ENCODE data around the gene NDUFAF7. TPM values are rescaled to one million over a fixed set of nuclear protein-coding genes. Genes with fewer than 3 reads are reported as not detected.

NDUFAF7 gene
- total RNA-seq, 3 donors from 2014 or later: 16.4 to 22.1 (median 17.9) TPM

DNA sequence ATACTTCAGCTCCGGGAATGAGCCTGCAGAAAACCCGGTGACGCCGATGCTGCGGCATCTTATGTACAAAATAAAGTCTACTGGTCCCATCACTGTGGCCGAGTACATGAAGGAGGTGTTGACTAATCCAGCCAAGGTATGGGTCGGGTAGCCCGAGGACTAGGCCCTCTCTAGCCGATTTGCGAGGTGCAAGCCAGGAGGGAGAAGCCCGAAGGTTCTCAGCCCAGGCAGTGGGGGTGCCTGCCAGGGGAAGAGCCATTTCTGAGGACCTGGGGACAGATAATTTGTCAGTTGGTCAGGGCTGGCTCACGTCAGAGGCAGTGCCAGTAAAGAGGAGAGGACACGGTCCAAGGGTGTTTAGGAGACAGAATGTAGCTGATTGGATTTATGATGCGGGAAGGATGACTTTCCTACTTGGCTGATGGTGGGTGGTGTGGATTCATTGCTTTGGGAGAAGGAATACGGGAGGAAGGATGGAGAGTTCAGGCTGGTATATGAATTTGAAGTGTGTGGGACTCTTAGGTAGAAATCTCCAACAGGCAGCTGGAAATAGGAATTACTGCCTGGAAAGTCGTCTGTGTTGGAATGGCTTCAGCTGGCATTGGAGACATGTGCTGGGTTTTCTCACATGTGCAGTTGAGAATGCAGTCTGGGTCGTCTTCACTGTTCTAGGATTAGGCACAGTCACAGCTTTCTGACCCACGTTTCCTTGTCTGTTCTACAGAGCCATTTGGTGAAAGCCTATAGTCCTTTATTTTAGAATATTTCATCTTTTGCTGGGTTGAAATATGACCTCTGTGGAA lies 874 bp downstream of the NDUFAF7 start:
- Mint-ChIP-seq H3K27me3 (ENCODE audit: low read depth) (no peaks in the 10 kb centered on the region), H3K4me3 (no peak overlapping the region), H3K9me3 (no peaks in the 10 kb centered on the region), H3K36me3 (ENCODE audit: insufficient read depth) (peaks cover 26% of the 10 kb centered on the region), H3K4me1 (ENCODE audit: low read depth) (peaks cover 34% of the 10 kb centered on the region)
- no peak for DNase-seq
- ATAC-seq: peak; percentile 0 to 10

DNA sequence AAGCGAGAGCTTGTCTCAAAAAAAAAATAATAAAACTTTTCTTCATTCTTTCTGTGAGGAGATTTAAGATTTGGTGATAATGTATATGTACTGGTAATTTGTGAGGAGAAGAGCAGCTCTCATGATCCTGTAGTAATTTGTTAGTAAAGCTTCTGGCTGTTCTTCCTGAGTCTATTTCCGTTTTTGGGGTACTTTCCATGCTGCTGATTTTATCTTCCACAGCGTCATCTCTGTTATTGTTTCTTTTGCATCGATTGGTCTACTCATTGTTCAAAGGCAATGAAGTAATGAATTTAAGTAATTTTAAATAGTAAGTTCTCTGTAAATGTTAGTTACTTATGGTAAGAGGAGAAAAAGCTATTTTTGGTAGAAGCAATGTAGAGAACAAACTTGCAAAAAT lies 12.0 kb downstream of the NDUFAF7 start:
- H3K4me3 Mint-ChIP-seq: no peak overlapping the region
- H3K9me3 Mint-ChIP-seq: no peaks in the 10 kb centered on the region
- H3K36me3 Mint-ChIP-seq (ENCODE audit: insufficient read depth): peaks cover 49% of the 10 kb centered on the region
- peaks cover 23% of the 10 kb centered on the region for H3K4me1 Mint-ChIP-seq (ENCODE audit: low read depth)
- ATAC-seq: no peak
- no peak for DNase-seq
- H3K27me3 Mint-ChIP-seq (ENCODE audit: low read depth): no peaks in the 10 kb centered on the region

GRCh38 chr2:37244017-37244416 lies 12.6 kb downstream of the NDUFAF7 start:
- peaks cover 23% of the 10 kb centered on the region for H3K4me1 Mint-ChIP-seq (ENCODE audit: low read depth)
- no peaks in the 10 kb centered on the region for H3K27me3 Mint-ChIP-seq (ENCODE audit: low read depth)
- H3K9me3 Mint-ChIP-seq: no peaks in the 10 kb centered on the region
- ATAC-seq: peak; percentile 87 to 92
- no peak for DNase-seq
- no peak overlapping the region for H3K4me3 Mint-ChIP-seq
- H3K36me3 Mint-ChIP-seq (ENCODE audit: insufficient read depth): peaks cover 50% of the 10 kb centered on the region

- H3K4me3 Mint-ChIP-seq: no peak overlapping the region
- H3K27me3 Mint-ChIP-seq (ENCODE audit: low read depth): no peaks in the 10 kb centered on the region
- H3K4me1 Mint-ChIP-seq (ENCODE audit: low read depth): peaks cover 23% of the 10 kb centered on the region
- ATAC-seq (no peak), DNase-seq (no peak)
- peaks cover 56% of the 10 kb centered on the region for H3K36me3 Mint-ChIP-seq (ENCODE audit: insufficient read depth)
- no peaks in the 10 kb centered on the region for H3K9me3 Mint-ChIP-seq
Observed at GRCh38 chr2:37244755-37245154, 13.3 kb downstream of the NDUFAF7 start.

DNA sequence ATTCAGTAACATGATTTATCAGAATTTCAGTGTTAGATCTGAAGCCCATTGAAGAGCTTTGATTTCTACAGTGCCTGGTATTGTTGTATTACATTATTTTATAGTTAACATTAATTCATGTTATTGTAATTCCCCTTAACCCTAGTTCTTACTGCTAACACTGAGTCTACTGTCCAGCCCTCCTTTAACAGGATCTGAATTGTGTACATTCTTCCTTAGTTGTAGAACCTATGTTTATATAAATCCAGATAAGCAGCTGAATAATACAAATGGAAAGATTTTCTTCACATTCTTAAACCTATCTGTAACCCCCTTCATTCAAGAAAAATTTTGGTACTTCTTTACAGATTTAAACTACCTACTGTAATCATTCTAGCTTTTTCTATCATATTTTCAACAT lies 14.7 kb downstream of the NDUFAF7 start:
- Mint-ChIP-seq H3K36me3 (ENCODE audit: insufficient read depth) (peaks cover 51% of the 10 kb centered on the region), H3K4me1 (ENCODE audit: low read depth) (peaks cover 18% of the 10 kb centered on the region)
- ATAC-seq: no peak

GRCh38 chr2:37250869-37251740 lies 19.6 kb downstream of the NDUFAF7 start:
- no peaks in the 10 kb centered on the region for H3K9me3 Mint-ChIP-seq
- peaks cover 50% of the 10 kb centered on the region for H3K36me3 Mint-ChIP-seq (ENCODE audit: insufficient read depth)
- ATAC-seq: no peak

More for the DNA sequence above, 14.7 kb downstream of the NDUFAF7 start:
- DNase-seq: no peak
- H3K9me3 Mint-ChIP-seq: no peaks in the 10 kb centered on the region
- no peak overlapping the region for H3K4me3 Mint-ChIP-seq
- no peaks in the 10 kb centered on the region for H3K27me3 Mint-ChIP-seq (ENCODE audit: low read depth)

DNA sequence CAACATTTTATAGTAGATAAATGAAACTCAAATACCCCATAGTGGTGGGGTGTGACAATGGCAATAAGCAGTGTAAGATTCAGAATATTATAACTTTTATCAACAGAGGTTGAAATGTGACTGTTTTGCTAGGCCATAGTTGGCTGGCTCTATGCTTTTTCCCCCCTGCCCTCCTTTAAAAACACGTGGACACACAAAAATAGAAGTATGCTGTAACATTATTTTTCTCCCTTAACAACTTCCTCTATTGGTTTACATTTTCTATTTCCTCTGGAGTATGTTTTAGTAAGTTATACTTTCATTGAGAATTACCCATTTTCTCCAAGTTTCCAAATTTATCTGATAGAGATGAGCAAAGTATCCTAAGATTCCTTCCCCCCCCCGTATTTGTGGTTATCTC lies 31.1 kb downstream of the NDUFAF7 start:
- DNase-seq: no peak
- ATAC-seq: no peak
- H3K27me3 Mint-ChIP-seq (ENCODE audit: low read depth): no peaks in the 10 kb centered on the region
- no peaks in the 10 kb centered on the region for H3K9me3 Mint-ChIP-seq
- H3K4me3 Mint-ChIP-seq: no peak overlapping the region
- peaks cover 17% of the 10 kb centered on the region for H3K36me3 Mint-ChIP-seq (ENCODE audit: insufficient read depth)
- peaks cover under 1% of the 10 kb centered on the region for H3K4me1 Mint-ChIP-seq (ENCODE audit: low read depth)

More at GRCh38 chr2:37250869-37251740, 19.6 kb downstream of the NDUFAF7 start:
- no peaks in the 10 kb centered on the region for H3K27me3 Mint-ChIP-seq (ENCODE audit: low read depth)
- H3K4me1 Mint-ChIP-seq (ENCODE audit: low read depth): peaks cover 2% of the 10 kb centered on the region
- no peak for DNase-seq
- no peak overlapping the region for H3K4me3 Mint-ChIP-seq

GRCh38 chr2:37263839-37264238 lies 32.4 kb downstream of the NDUFAF7 start:
- H3K27me3 Mint-ChIP-seq (ENCODE audit: low read depth): no peaks in the 10 kb centered on the region
- no peak overlapping the region for H3K4me3 Mint-ChIP-seq
- ATAC-seq (no peak), DNase-seq (no peak)
- H3K9me3 Mint-ChIP-seq: no peaks in the 10 kb centered on the region
- H3K4me1 Mint-ChIP-seq (ENCODE audit: low read depth): peaks cover 7% of the 10 kb centered on the region
- peaks cover 25% of the 10 kb centered on the region for H3K36me3 Mint-ChIP-seq (ENCODE audit: insufficient read depth)

GRCh38 chr2:37267685-37268084 lies 36.2 kb downstream of the NDUFAF7 start:
- DNase-seq (no peak), ATAC-seq (peak in 1 of 2 donors; percentile 70)
- no peak overlapping the region for H3K4me3 Mint-ChIP-seq
- H3K27me3 Mint-ChIP-seq (ENCODE audit: low read depth): no peaks in the 10 kb centered on the region
- peaks cover 7% of the 10 kb centered on the region for H3K4me1 Mint-ChIP-seq (ENCODE audit: low read depth)
- H3K36me3 Mint-ChIP-seq (ENCODE audit: insufficient read depth): peaks cover 32% of the 10 kb centered on the region
- no peaks in the 10 kb centered on the region for H3K9me3 Mint-ChIP-seq

DNA sequence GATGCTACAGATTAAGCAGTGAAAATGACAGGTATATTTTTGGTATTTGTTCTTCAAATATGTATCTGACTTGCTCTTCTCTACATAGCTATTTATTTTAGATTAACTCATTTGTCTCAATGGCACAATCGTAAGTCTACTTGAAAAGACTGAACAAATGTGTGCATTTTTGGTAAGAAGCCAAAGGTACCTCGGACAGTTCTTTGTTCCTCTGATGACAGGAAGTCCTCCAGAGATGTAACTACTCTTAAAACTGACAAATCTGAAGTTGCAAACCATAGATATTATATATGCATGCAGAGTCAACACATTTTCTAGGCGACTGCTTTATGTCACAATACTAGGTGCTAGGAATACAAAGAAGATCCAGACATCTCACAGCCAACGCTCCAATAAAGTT lies 36.7 kb downstream of the NDUFAF7 start:
- DNase-seq (no peak), ATAC-seq (no peak)
- Mint-ChIP-seq H3K9me3 (no peaks in the 10 kb centered on the region), H3K4me3 (no peak overlapping the region), H3K4me1 (ENCODE audit: low read depth) (peaks cover 7% of the 10 kb centered on the region), H3K27me3 (ENCODE audit: low read depth) (no peaks in the 10 kb centered on the region), H3K36me3 (ENCODE audit: insufficient read depth) (peaks cover 32% of the 10 kb centered on the region)

DNA sequence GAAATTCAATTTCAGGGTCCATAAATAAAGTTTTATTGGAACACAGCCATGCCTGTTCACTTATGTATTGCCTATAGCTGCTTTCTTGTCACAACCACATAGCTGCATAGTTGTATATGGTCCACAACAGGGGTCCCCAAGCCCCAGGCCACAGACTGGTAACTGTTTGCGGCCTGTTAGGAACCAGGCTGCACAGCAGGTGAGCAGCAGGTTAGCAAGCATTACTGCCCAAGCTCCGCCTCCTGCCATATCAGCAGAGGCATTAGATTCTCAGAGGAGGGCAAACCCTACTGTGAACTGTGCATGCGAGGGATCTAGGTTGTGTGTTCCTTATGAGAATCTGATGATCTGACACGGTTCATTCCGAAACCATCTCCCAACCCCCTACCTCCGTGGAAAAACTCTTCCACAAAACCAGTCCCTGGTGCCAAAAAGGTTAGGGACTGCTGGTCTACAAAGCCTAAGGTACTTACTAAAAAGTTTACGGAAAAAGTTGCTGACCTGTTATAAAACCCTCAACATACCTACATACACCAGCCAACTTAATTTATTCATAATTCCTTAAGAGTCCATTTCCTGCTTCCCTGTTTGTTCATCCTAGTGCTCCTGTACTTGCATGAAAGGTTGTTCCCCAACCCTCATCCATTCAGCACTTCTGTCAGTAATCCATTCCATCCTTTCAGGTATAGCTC lies 40.1 kb downstream of the NDUFAF7 start:
- Mint-ChIP-seq H3K4me1 (ENCODE audit: low read depth) (peaks cover 7% of the 10 kb centered on the region), H3K4me3 (no peak overlapping the region), H3K36me3 (ENCODE audit: insufficient read depth) (peaks cover 28% of the 10 kb centered on the region), H3K27me3 (ENCODE audit: low read depth) (no peaks in the 10 kb centered on the region), H3K9me3 (no peaks in the 10 kb centered on the region)
- no peak for DNase-seq
- ATAC-seq: no peak

- Mint-ChIP-seq H3K9me3 (no peaks in the 10 kb centered on the region), H3K27me3 (ENCODE audit: low read depth) (no peaks in the 10 kb centered on the region), H3K4me3 (no peak overlapping the region), H3K36me3 (ENCODE audit: insufficient read depth) (peaks cover 20% of the 10 kb centered on the region), H3K4me1 (ENCODE audit: low read depth) (no peaks in the 10 kb centered on the region)
- ATAC-seq (no peak), DNase-seq (no peak)
Observed at GRCh38 chr2:37274359-37274965, 43.0 kb downstream of the NDUFAF7 start.

DNA sequence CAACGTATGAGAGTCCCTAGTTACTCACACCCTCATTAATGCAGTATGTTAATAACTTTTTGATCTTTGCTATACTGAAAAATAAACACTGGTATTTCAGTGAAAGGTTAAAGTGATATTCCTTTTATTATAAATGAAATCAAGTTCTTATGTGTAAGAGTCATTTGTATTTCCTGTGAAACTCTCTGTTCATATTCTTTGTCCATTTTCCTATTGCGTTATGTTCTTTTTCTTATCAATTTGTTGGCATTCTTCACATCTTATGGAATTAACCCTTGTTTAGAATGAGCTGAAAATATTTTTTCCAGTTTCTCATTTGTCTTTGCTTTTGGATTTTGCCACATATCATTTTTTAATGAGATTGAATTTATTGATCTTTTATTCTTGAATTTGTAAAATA lies 44.8 kb downstream of the NDUFAF7 start:
- Mint-ChIP-seq H3K9me3 (no peaks in the 10 kb centered on the region), H3K36me3 (ENCODE audit: insufficient read depth) (peaks cover 21% of the 10 kb centered on the region), H3K27me3 (ENCODE audit: low read depth) (no peaks in the 10 kb centered on the region), H3K4me3 (no peak overlapping the region), H3K4me1 (ENCODE audit: low read depth) (no peaks in the 10 kb centered on the region)
- ATAC-seq (no peak), DNase-seq (no peak)

DNA sequence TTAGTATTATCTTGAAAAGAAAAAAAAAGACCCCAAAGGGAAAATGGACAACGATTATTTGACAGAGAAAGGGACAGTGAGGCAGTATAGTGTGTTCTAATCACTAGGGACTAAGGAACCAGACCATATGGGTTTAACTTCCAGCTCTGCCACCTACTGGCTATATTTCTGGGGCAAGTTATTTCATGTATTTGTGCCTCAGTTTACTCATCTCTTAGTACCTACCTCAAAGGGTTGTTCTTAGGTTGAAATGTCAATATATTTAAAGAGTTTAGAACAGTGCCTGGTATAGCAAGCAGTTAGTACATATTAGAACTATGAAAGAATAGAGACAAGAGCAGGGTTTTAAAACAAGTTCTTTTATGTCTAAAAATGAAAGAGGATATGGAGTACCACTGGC lies 50.5 kb downstream of the NDUFAF7 start:
- no peaks in the 10 kb centered on the region for H3K4me1 Mint-ChIP-seq (ENCODE audit: low read depth)
- no peak for ATAC-seq
- no peak overlapping the region for H3K4me3 Mint-ChIP-seq
- DNase-seq: no peak
- H3K9me3 Mint-ChIP-seq: no peaks in the 10 kb centered on the region
- H3K36me3 Mint-ChIP-seq (ENCODE audit: insufficient read depth): peaks cover 21% of the 10 kb centered on the region
- no peaks in the 10 kb centered on the region for H3K27me3 Mint-ChIP-seq (ENCODE audit: low read depth)
